ENCODE results near the gene MISP.
"Not testable (repeated sequence)": the region's sequence is repeated elsewhere in the genome, so short reads cannot be mapped to it uniquely, and the experiment has no call there.

The MISP gene

DNA sequence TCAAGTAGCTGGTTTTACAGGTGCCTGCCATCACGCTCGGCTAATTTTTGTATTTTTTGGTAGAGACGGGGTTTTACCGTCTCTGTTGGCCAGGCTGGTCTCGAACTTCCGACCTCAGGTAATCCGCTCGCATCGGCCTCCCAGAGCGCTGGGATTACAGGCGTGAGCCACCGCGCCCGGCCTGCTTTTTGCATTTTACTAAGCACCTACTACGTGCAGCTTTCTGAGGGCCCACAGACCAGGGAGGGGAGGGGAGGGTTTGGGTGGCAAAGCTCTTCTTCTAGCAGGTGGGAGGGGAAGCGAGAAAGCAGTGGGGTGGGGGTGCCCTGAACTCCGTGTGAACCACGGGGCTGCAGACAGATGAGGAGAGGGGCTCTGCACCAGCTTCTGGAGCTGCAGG is 27.2 kb upstream of the MISP start:
- in situ Hi-C loops (cut with HindIII; ENCODE audit: low sequenced_read_pairs) = no loop called here

DNA sequence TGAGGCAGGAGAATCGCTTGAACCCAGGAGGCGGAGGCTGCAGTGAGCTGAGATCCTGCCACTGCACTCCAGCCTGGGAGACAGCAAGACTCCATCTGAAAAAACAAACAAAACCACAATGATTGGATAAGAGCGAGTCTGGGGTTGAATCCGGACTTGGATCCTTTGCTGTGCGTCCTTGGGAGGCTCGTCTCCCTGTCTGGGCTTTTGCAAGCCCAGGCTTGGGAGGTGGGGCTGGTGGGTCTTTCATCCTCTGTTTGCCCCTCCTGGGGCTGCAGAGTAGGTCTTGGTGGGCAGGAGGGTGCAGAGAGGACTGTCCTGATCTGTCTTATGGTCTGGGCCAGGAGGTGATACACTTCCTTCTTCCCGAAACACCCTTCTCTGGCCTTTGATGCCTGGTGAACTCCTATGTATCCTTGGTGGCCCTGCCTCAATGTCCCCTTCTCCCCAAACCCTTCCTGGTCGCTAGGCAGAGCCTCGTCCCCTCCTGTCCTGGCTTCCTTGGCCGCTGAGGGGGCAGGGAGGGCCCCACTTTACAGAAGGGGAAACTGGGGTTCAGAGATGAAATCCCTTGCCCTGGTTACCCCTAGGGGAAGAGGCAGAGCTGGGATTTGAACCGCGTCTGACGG is 25.3 kb upstream of the MISP start:
- in situ Hi-C loops (cut with HindIII; ENCODE audit: low sequenced_read_pairs) = no loop called here

DNA sequence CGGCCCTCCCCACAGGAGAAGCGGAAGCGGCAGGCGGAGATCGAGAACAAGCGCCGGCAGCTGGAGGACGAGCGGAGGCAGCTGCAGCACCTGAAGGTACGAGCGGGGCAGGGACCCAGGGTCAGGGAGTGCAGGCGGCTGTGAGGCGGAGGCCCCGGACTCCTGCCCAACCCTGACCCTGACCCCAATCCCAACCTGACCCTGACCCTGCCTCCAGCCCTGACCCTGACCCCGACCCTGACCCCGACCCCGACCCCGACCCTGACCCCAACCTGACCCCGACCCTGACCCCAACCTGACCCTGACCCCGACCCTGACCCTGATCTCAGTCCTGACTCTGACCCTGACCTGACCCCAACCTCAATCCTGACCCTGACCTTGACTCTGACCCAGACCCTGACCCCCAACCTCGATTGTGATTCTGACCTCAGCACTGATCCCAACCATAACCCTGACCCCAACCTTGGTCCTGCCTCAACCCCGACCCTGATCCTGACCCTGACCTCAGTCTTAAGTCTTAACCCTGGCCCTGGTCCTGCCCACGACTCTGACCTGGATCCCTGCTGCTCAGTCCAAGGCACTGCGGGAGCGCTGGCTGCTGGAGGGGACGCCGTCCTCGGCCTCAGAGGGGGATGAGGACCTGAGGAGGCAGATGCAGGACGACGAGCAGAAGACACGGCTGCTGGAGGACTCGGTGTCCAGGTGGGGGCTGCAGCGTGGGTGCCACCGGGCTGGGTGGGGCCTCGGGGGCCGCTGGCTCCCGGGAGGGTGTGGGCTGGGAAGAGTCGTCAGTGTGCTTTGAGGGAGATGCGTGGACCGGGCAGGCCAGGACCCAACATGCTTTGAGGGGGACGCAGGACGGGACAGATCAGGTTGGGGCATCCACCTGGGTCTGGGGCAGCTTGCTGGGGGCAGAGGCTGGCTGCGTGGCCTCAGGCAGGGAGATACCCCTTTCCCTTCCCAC is 23.6 kb upstream of the MISP start:
- in situ Hi-C loops (cut with HindIII; ENCODE audit: low sequenced_read_pairs) = no loop called here

DNA sequence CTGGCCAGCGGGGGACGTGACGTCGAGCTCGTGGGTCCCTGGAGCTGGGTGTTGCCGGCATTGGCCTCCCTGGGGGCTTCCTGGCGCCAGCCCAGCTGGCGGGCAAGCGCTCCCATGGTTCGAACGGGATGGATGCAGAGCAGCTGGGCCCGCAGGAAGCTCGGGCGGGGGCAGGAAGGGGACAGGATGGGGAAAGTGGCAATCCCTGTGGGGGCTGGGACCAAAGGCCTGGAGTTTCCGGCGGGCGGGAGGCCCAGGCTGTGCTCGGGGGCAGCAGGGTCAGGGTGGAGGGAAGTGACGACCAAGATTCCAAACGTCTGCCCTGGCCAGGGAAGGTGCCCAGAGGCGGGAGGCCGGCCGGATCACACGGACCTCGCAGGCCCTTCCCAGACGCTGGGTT is 22.9 kb upstream of the MISP start:
- in situ Hi-C loops (cut with HindIII; ENCODE audit: low sequenced_read_pairs) = no loop called here

DNA sequence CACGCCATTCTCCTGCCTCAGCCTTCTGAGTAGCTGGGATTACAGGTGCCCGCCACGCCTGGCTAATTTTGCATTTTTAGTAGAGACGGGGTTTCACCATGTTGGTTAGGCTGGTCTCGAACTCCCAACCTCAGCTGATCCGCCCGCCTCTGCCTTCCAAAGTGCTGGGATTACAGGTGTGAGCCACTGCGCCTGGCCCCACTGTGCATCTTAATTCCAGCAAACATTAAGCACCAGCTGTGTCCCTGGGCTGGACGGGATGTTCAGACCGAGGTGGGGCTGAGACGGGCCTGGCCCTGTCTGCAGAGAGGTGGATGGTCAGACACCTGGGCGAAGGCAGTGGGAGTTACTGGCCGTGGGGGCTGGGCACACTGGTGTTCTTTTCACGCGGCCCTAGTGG is 21.3 kb upstream of the MISP start:
- in situ Hi-C loops (cut with HindIII; ENCODE audit: low sequenced_read_pairs) = not testable (repeated sequence)

DNA sequence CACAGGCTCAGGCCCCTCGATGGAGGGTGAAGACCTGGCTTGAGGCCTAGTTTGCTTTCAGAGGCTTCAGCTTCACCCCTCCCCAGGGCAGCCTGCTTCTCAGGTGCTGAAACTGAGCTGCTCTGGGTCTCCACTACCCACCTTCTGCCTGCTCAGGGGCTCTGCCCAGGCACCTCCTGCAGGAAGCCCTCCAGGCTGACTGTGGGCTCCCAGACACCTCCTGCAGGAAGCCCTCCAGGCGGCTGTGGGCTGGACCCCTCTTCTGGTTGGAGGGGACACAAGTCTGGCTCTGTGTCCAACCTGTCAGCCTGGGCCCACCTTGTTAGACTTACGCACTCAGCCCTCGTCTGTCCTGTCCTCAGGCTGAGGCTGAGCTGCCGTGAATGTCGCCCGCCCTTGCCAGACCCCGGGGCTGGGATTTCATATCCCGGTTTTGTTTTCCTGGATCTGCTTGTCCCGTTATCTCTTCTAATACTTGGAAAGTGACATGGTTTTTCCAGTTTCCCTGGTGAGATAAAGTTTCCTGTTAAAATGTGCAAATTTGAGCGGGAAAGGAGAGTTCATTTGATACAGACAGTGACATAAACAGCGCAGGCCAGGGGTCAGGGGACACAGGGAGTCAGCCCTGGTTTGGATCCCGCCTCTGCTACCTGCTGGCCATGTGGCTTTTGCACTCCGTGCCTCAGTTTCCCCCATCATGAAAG is 20.8 kb upstream of the MISP start:
- in situ Hi-C loops (cut with HindIII; ENCODE audit: low sequenced_read_pairs) = no loop called here

DNA sequence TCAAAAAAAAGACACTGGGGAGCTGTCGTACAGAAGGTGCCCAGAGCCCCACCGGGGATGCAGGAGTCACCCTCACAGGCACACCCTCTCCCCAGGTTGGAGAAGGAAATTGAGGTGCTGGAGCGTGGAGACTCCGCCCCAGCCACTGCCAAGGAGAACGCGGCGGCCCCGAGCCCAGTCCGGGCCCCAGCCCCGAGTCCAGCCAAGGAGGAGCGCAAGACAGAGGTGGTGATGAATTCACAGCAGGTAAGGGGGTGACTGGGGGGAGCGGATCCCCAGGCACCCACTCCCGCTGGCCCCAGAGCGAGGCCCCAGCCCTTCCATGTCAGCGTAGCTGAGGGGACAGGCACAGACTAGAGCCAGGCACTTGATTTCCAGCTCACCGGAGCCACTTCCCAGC is 19.9 kb upstream of the MISP start:
- in situ Hi-C loops (cut with HindIII; ENCODE audit: low sequenced_read_pairs) = no loop called here

DNA sequence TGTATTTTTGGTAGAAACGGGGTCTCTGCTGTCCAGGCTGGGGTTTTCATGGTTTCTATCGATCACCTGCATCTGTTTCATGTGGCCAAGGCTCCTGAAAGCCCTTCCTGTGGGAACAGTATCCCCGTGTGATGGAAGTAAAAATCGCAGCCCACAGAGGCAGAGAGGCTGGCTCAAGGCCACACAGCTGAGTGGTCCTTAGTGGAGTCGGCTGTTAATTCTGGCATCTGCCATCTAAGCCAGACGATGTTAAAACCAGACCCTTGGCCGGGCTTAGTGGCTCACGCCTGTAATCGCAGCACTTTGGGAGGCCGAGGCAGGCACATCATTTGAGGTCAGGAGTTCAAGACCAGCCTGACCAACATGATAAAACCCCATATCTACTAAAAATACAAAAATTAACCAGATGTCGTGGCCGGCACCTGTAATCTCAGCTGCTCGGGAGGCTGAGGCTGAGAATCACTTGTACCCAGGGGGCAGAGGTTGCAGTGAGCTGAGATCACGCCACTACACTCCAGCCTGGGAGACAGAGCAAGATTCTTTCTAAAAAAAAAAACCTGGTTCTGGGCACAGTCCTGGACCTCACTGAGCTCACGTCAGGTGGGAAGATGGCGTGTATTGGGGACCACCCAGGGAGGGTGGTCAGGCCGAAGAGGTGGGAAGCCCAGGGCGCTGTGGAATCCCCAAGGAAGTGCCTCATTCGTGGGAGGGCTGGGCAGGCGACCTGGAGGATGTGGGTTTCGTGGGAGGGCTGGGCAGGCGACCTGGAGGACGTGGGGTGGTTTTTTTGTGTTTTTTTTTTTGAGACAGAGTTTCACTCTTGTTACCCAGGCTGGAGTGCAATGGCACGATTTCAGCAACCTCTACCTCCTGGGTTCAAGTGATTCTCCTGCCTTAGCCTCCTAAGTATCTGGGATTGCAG is 18.5 kb upstream of the MISP start:
- in situ Hi-C loops (cut with HindIII; ENCODE audit: low sequenced_read_pairs) = no loop called here

DNA sequence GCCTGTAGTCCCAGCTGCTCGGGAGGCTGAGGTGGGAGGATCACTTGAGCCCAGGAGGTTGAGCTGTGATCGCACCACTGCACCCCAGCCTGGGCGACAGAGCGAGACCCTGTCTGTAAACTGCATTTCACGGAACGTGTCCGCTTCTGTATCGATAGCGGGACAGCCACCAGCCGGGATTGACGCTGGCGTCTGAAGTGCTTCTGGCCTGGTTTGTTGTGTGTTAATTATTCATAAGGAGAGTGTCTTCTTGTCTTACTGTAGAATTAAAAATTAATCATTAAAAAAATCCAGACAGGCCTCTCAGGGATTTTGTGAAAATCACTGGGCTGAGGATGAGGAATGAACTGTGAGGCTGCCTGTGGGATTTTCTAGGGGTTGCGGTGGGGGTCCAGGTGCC is 16.2 kb upstream of the MISP start:
- in situ Hi-C loops (cut with HindIII; ENCODE audit: low sequenced_read_pairs) = no loop called here

DNA sequence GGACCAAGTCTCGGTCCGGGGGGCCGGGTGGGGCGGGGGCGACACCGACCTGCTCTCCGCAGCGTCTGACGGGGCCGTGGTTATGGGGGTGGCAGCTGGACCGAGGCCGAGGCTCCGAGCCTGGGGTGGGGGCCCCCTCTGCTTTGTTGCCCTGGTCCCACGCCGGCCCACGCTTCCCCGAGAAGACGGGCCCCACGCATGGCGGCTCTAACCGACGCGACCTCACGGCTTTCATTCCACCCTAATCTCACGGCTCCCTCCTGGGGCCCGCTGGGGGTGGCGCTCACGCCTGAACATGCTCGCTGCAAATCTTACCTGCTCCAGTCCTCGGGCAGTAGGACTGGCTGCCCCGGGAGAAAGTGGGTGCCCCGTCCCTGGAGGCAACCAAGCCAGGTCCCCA is 14.8 kb upstream of the MISP start:
- in situ Hi-C loops (cut with HindIII; ENCODE audit: low sequenced_read_pairs) = no loop called here

DNA sequence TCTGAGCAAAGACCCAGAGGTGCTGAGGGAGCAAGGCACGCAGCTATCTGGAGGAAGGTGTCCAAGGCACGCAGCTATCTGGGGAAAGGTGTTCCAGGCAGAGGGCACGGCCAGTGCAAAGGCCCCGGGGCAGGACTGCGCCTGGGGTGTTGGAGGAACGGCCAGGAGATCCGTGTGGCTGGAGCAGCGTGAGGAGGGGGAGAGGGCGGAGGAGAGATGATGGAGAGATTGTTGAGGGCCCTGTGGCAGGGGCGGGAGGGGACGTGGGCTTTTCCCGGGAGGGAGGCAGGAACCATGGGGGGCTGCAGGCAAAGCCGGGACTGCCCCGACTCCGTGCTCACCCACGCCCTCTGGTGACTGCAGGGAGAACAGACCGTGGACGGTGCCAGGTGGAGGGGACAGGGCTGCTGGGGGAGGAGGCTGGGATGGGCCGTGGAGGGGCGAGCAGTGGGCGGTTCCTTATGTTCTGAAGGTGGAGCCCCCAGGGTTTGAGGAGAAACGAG is 13.3 kb upstream of the MISP start:
- in situ Hi-C loops (cut with HindIII; ENCODE audit: low sequenced_read_pairs) = no loop called here

DNA sequence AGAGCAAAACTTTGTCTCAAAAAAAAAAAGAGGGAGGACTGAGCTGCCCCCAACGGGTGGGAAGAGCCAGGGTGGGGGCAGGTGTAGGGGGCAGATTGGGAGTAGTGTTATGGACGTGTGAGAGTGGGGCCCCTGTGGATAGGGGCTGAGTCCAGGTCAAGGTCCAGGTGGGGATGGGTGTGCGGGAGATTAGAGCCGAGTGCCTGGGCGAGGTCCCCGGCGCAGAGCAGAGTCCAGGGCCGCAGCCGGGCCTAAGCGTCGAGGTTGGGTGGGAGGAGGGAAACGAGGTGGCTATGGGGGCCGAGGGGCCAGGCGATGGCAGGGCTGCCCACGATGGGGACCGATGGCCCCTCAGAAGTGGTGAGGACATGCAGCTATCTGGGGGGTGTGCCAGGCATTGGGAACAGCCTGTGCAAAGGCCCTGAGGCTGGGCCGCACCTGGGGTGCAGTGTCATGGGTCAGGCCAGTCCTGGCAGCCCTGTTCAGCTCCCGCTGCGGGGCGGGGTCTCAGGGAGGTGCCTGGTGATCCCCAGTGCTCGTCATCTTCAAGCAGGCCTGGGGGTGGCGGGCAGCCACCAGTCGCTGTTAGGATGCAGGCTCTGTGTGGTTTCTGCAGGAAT is 12.3 kb upstream of the MISP start:
- in situ Hi-C loops (cut with HindIII; ENCODE audit: low sequenced_read_pairs) = no loop called here

DNA sequence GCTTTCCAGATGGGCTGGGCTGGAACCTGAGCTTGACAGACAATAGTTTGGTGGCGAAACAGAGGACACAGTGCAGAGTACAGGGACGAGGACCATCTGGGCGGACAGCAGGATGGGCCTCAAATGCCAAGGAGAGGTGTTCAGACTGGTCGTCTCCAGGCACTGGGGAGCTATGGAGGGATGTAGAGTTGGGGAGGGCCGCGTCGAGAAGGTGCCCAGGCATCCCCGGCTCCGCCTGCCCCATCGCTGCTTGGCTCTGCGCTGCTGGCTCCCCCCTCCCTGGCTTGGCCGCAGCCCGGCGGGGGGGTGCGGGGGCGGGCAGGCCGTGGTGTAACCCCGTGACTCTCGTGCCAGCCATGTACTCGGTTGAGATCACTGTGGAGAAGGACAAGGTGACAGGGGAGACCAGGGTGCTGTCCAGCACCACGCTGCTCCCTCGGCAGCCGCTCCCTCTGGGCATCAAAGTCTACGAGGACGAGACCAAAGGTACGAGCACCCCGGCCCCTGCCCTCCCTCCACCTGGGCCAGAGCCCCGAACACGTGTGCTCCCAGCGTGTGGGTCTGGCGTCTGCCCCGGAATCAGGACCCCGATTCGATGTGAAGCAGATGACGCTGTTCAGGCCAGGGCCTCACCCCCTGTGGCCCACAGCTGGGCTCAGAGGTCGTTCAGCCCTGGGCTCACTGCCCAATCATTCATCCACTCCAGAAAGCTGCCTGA is 10.8 kb upstream of the MISP start:
- in situ Hi-C loops (cut with HindIII; ENCODE audit: low sequenced_read_pairs) = no loop called here

DNA sequence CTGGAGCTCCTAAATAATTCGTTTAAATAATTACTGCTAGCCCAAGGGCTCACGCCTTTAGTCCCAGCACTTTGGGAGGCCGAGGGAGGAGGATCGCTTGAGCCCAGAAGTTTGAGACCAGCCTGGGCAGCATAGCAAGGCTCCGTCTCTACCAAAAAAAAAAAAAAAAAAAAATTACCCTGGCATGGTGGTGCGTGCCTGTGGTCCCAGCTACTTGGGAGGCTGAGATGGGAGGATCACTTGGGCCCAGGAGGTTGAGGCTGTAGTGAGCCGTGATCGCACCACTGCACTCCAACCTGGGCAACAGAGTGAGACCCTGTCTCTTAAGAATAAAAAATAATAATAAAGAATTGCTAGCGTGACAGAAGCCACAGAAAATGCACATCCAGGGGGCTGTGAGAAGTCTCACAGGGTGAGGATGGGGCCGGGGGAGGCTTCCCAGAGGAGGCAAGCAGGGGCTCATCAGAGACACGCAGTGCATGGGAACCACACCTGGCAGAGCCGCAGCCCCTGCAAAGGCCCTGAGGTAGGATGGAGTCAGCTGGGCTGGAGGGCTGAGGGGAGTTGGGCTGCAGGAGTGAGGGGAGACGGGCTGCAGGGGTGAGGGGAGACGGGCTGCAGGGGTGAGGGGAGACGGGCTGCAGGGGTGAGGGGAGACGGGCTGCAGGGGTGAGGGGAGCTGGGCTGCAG is 10.0 kb upstream of the MISP start:
- in situ Hi-C loops (cut with HindIII; ENCODE audit: low sequenced_read_pairs) = not testable (repeated sequence)

DNA sequence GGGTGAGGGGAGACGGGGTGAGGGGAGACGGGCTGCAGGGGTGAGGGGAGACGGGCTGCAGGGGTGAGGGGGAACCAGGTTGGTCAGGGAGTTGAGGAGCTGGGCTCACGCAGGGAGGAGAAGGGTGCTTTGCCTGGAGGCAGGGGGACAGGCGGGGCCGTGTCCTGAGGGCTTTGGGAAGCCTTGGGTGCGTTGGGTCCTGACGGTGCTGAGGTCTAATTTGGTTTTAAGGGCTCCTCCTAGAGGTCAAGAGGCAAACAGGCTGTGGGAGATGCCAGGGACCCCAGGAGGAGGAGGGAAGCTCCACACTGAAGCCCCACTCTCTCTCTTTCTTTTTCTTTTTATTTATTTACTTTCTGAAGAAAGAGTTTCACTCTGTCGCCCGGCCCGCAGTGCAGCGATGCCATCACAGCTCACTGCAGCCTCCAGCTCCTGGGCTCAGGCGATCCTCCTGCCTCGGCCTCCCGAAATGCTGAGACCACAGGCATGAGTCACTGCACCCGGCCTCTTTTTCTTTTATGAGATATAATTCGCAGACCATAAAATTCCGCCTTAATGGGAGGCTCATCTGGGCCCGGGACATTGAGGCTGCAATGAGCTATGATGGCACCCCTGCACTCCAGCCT is 9.3 kb upstream of the MISP start:
- in situ Hi-C loops (cut with HindIII; ENCODE audit: low sequenced_read_pairs) = no loop called here

DNA sequence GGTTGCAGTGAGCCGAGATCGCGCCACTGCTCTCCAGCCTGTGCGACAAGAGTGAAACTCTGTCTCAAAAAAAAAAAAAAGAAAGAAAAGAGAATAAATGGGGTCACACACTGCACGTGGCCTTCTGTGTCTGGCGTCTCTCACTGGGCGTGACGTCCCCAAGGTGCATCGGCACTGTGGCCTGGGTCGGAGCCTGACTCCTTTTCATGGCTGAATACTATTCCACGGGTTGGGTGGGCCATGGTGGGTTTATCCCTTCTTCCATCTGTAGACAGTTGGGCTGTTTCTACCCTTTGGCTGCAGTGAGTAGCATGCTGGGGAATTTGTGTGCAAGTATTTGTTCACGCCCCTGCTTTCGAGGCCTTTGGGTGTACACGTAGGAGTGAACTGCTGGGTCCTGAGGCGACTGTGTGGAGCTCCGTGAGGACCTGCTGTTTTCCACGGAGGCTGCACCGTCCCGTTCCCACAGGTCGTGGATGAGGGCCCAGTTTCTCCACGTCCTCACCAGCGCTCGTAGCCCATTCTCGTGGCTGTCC is 8.3 kb upstream of the MISP start:
- in situ Hi-C loops (cut with HindIII; ENCODE audit: low sequenced_read_pairs) = no loop called here

DNA sequence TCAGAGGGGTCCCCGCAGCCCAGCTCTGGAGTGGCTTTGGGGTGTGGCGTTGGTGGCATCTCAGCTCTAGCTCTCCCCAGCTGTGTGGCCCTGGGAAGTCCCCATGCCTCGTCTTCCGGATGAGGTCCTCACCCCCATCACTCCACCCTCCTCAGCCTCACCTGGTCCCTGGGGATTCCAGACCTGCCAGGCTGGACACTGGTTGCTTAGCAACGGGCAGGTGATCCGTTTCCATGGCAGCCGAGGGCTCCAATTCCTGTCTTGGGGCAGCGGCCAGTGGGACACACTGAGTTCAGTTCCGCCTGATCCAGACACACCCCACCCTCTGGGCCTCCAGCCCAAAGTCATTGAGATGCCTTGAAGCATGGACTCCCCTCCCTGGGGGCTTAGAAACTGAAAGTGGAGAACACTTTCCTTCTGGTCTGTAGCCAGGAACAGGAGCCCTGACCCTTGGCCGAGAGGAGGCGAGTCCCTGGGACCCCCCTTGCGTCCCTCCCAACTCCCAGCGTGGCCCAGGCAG is 7.7 kb upstream of the MISP start:
- in situ Hi-C loops (cut with HindIII; ENCODE audit: low sequenced_read_pairs) = no loop called here

DNA sequence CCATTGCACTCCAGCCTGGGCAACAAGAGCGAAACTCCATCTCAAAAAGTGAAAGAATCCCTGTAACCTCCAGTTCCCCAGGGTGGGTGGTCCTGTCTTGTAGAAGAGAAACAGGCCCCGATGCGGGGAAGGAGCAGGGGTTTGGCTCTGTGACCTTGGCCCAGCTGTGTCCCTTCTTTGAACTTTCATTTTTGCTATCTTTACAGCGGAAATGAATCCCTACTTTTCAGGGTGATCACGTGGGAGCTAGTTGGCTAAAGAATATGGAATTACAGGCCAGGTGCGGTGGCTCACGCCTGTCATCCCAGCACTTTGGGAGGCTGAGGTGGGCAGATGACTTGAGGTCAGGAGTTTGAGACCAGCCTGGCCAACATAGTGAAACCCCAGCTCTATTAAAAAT is 5.8 kb upstream of the MISP start:
- in situ Hi-C loops (cut with HindIII; ENCODE audit: low sequenced_read_pairs) = not testable (repeated sequence)

All from DLD1 (cell line).